GM23338 (cell line): Measurements from ENCODE around the gene CALCR.

Source experiments
- CTCF ChIP-seq, 2 experiments: fragments of 200-600 bp in 1 of 2; sonication (generic) in 1 of 2; conservative IDR thresholded peaks; 2 replicates each; pipeline versions ENCODE4 v1.5.1 to v1.6.1; 2016 to 2017; ENCODE audit warnings: antibody characterized with exemption in 2 of 2, low read depth in 2 of 2, mild to moderate bottlenecking in 2 of 2, moderate library complexity in 1 of 2
- EZH2phosphoT487 ChIP-seq: fragments of 200-600 bp; sonication (generic); IDR thresholded peaks from one replicate; pipeline ENCODE4 v1.8.1; 2018; ENCODE audit warnings: antibody characterized with exemption; ENCODE audit not compliant: unreplicated experiment
- JUNB ChIP-seq: IDR thresholded peaks from one replicate; pipeline ENCODE4 v1.6.1; 2016; ENCODE audit warnings: antibody characterized with exemption; ENCODE audit not compliant: unreplicated experiment
- NANOG ChIP-seq: IDR thresholded peaks from 2 replicates; pipeline ENCODE4 v1.6.1; 2016; ENCODE audit warnings: antibody characterized with exemption, borderline replicate concordance
- POLR2AphosphoS5 ChIP-seq: IDR thresholded peaks from 2 replicates; pipeline ENCODE4 v1.6.1; 2016; ENCODE audit warnings: antibody characterized with exemption, low read depth

- TF ChIP-seq CTCF (conservative IDR thresholded peaks at IDR 0.05; ENCODE audit: low read depth in 2 of 2): no peak
- TF ChIP-seq POLR2AphosphoS5: no peak
- no peak for TF ChIP-seq JUNB
- no peak for TF ChIP-seq NANOG
- TF ChIP-seq EZH2phosphoT487: no peak
These were observed 148.3 kb downstream of the CALCR start for GRCh38 chr7:93426155-93426696.
